HG03064 (cell line): ENCODE results near the gene KIF3C.
A peak's percentile ranks its signal among the peaks of the same experiment; 100 is the strongest.

Source experiments
- ATAC-seq: cut with Tn5 transposase; IDR thresholded peaks from one replicate; pipeline ENCODE4 v1.9.1; 2021; ENCODE audit warnings: low read depth; ENCODE audit not compliant: unreplicated experiment

The KIF3C gene

GRCh38 chr2:25881764-25882163 lies 100.5 kb downstream of the KIF3C start:
- no peak for ATAC-seq

GRCh38 chr2:25879133-25879730 lies 103.1 kb downstream of the KIF3C start:
- ATAC-seq, result no peak

- peak; percentile 86 for ATAC-seq
Observed at GRCh38 chr2:25878361-25879132, 103.8 kb downstream of the KIF3C start, which contains the start of gene ASXL2. ASXL2 (minus strand) TSS chr2:25878487; CDS start chr2:25878222, 265 bp downstream.

- peak; percentile 41 for ATAC-seq
Observed at GRCh38 chr2:25877431-25878360, 104.6 kb downstream of the KIF3C start.
